Dermis blood vessel endothelial cell (primary cell): ENCODE measurements around the gene MRPS33. TPM values are rescaled to one million over a fixed set of nuclear protein-coding genes. Genes with fewer than 3 reads are reported as not detected.
A peak's percentile ranks its signal among the peaks of the same experiment; 100 is the strongest.
"Not testable (repeated sequence)": the region's sequence is repeated elsewhere in the genome, so short reads cannot be mapped to it uniquely, and the experiment has no call there.

ENCODE experiments used
- DNase-seq: peaks from one replicate; pipeline ENCODE4 v3.0.0; 2010
- total RNA-seq: library from RNA; depleted of rRNA; stranded (reverse); fragments of >200 nt; gene quantifications from 2 replicates; pipeline ENCODE4 v1.2.3, GENCODE V29; 2014

The MRPS33 gene
- total RNA-seq = 15.1 and 17.0 TPM in 2 replicates

GRCh38 chr7:141014524-141015395, at the start of gene MRPS33:
Gene MRPS33 (minus strand): TSS chr7:141014952. CDS start chr7:141010633, 4,319 bp downstream.
- peak; percentile 97 for DNase-seq

- no peak for DNase-seq
Observed at GRCh38 chr7:141057788-141058187, 43.0 kb upstream of the MRPS33 start.

- no peak for DNase-seq
Observed at GRCh38 chr7:141055146-141055545, 40.4 kb upstream of the MRPS33 start.

- no peak for DNase-seq
Observed at GRCh38 chr7:141053626-141054025, 38.9 kb upstream of the MRPS33 start.

- DNase-seq = no peak
Observed at GRCh38 chr7:141045842-141046620, 31.3 kb upstream of the MRPS33 start.

- DNase-seq = no peak
Observed at GRCh38 chr7:141045126-141045841, 30.5 kb upstream of the MRPS33 start.

- DNase-seq = no peak
Observed at GRCh38 chr7:141043616-141044015, 28.9 kb upstream of the MRPS33 start.

- DNase-seq = no peak
Observed at GRCh38 chr7:141042222-141043193, 27.8 kb upstream of the MRPS33 start.

GRCh38 chr7:141039376-141039775, 24.6 kb upstream of the MRPS33 start:
- no peak for DNase-seq

- DNase-seq = not testable (repeated sequence)
Observed at GRCh38 chr7:141038100-141038499, 23.3 kb upstream of the MRPS33 start.

- DNase-seq = not testable (repeated sequence)
Observed at GRCh38 chr7:141032539-141033323, 18.0 kb upstream of the MRPS33 start.

- DNase-seq = no peak
Observed at GRCh38 chr7:141028767-141029166, 14.0 kb upstream of the MRPS33 start.

GRCh38 chr7:141027043-141027442, 12.3 kb upstream of the MRPS33 start:
- DNase-seq = no peak

GRCh38 chr7:141024668-141025067, 9.9 kb upstream of the MRPS33 start:
- no peak for DNase-seq

GRCh38 chr7:141023295-141023694, 8.5 kb upstream of the MRPS33 start:
- DNase-seq = no peak

GRCh38 chr7:141017555-141017954, 2.8 kb upstream of the MRPS33 start:
- DNase-seq = no peak

GRCh38 chr7:141016349-141016748, 1.6 kb upstream of the MRPS33 start:
- DNase-seq = no peak

- DNase-seq = peak; percentile 51
Observed at GRCh38 chr7:141014125-141014523, 628 bp downstream of the MRPS33 start.

- DNase-seq = no peak
Observed at GRCh38 chr7:141013345-141013715, 1.4 kb downstream of the MRPS33 start.

GRCh38 chr7:141012696-141013344, 1.9 kb downstream of the MRPS33 start:
- DNase-seq = no peak
